ENCODE results near the gene LRRTM1.

Gene LRRTM1

GRCh38 chr2:80258341-80258740 lies 46.2 kb downstream of the LRRTM1 start:
- ATAC-seq: no peak
- TF ChIP-seq ZNF565 (CRISPR knock-in tag; conservative IDR thresholded peaks at IDR 0.05; ENCODE audit: low read depth): no peak
- no peak for TF ChIP-seq TSHZ2 (CRISPR knock-in tag; IDR thresholded peaks at IDR 0.05)
- TF ChIP-seq ARNTL (CRISPR knock-in tag; IDR thresholded peaks at IDR 0.05; ENCODE audit: borderline replicate concordance, low read depth): no peak
- TF ChIP-seq ESRRG (CRISPR knock-in tag; IDR thresholded peaks at IDR 0.05): no peak
- TF ChIP-seq TOX (CRISPR knock-in tag; IDR thresholded peaks at IDR 0.05; ENCODE audit: borderline replicate concordance): no peak
- no peak for TF ChIP-seq ZFP30 (CRISPR knock-in tag; IDR thresholded peaks at IDR 0.05)
- TF ChIP-seq PPARA (CRISPR knock-in tag; IDR thresholded peaks at IDR 0.05; ENCODE audit: borderline replicate concordance): no peak
- TF ChIP-seq ZNF70 (CRISPR knock-in tag; IDR thresholded peaks at IDR 0.05): no peak
- no peak for TF ChIP-seq ISL1 (CRISPR knock-in tag; IDR thresholded peaks at IDR 0.05)
- no peak for TF ChIP-seq RARB (CRISPR knock-in tag; IDR thresholded peaks at IDR 0.05)
- no peak for TF ChIP-seq ZFP3 (CRISPR knock-in tag; IDR thresholded peaks at IDR 0.05)

GRCh38 chr2:80257450-80257849 lies 47.1 kb downstream of the LRRTM1 start:
- no peak for ATAC-seq
- TF ChIP-seq GLIS3 (CRISPR knock-in tag; IDR thresholded peaks at IDR 0.05) (no peak), CSDC2 (CRISPR knock-in tag; IDR thresholded peaks at IDR 0.05) (no peak), RARB (CRISPR knock-in tag; IDR thresholded peaks at IDR 0.05) (no peak), SNAI2 (CRISPR knock-in tag; IDR thresholded peaks at IDR 0.05) (no peak), ZFP3 (CRISPR knock-in tag; IDR thresholded peaks at IDR 0.05) (no peak), TOX (CRISPR knock-in tag; IDR thresholded peaks at IDR 0.05; ENCODE audit: borderline replicate concordance) (no peak), ZFP30 (CRISPR knock-in tag; IDR thresholded peaks at IDR 0.05) (no peak), CSRNP3 (CRISPR knock-in tag; IDR thresholded peaks at IDR 0.05) (no peak), ZNF70 (CRISPR knock-in tag; IDR thresholded peaks at IDR 0.05) (no peak), OSR1 (CRISPR knock-in tag; IDR thresholded peaks at IDR 0.05) (no peak), CREB5 (CRISPR knock-in tag; IDR thresholded peaks at IDR 0.05; ENCODE audit: low read depth) (no peak), PATZ1 (CRISPR knock-in tag; IDR thresholded peaks at IDR 0.05; ENCODE audit: borderline replicate concordance) (no peak), ZNF565 (CRISPR knock-in tag; conservative IDR thresholded peaks at IDR 0.05; ENCODE audit: low read depth) (no peak), TSHZ2 (CRISPR knock-in tag; IDR thresholded peaks at IDR 0.05) (no peak), ZNF8 (CRISPR knock-in tag; IDR thresholded peaks at IDR 0.05) (no peak), ISL1 (CRISPR knock-in tag; IDR thresholded peaks at IDR 0.05) (no peak), ZC3H10 (CRISPR knock-in tag; IDR thresholded peaks at IDR 0.05) (no peak), BACH2 (CRISPR knock-in tag; IDR thresholded peaks at IDR 0.05; ENCODE audit: borderline replicate concordance) (no peak), PPARA (CRISPR knock-in tag; IDR thresholded peaks at IDR 0.05; ENCODE audit: borderline replicate concordance) (no peak)
